Measurements from ENCODE around the gene PHF12.

Gene PHF12

GRCh38 chr17:28883967-28884702 lies 67.2 kb downstream of the PHF12 start:
- Histone ChIP-seq H3K23ac (ENCODE audit: low read length in 2 of 2) (no peak overlapping the region), H3K27ac (ENCODE audit: low read length, poor library complexity, severe bottlenecking) (no peak overlapping the region), H2AK5ac (ENCODE audit: low read length, severe bottlenecking) (no peak overlapping the region), H3K18ac (ENCODE audit: low read depth in 1 of 2, low read length in 2 of 2) (no peak overlapping the region), H4K91ac (ENCODE audit: low read length) (no peak overlapping the region), H4K8ac (ENCODE audit: low read length) (no peak overlapping the region), H2BK5ac (ENCODE audit: low read depth, low read length, poor library complexity, severe bottlenecking) (no peak overlapping the region), H2BK12ac (ENCODE audit: low read length in 2 of 2) (no peak overlapping the region), H3K4me1 (ENCODE audit: control insufficient read depth, insufficient read depth, low read depth, low read length) (peaks cover 7% of the 10 kb centered on the region), H3K4ac (ENCODE audit: low read depth in 1 of 2, low read length in 2 of 2) (no peak overlapping the region), H3K9me3 (ENCODE audit: control insufficient read depth, low read length) (no peaks in the 10 kb centered on the region), H3K36me3 (ENCODE audit: control insufficient read depth in 1 of 2, insufficient read depth in 2 of 2, low read depth in 1 of 2, low read length in 2 of 2) (peaks cover 83 to 94% of the 10 kb centered on the region in 2 experiments), H3K27me3 (ENCODE audit: control insufficient read depth in 1 of 2, insufficient read depth in 1 of 2, low read length in 2 of 2) (no peaks in the 10 kb centered on the region), H3K79me1 (replicated peaks; ENCODE audit: low read length, poor library complexity, severe bottlenecking) (peaks cover 29% of the 10 kb centered on the region), H3K4me3 (ENCODE audit: insufficient read depth in 1 of 2, low read depth in 1 of 2, low read length in 2 of 2) (no peak overlapping the region), H3K4me2 (ENCODE audit: low read length, poor library complexity, severe bottlenecking) (no peak overlapping the region), H2AFZ (ENCODE audit: low read depth, low read length) (no peak overlapping the region), H3K14ac (ENCODE audit: low read length in 2 of 2) (no peak overlapping the region), H2BK120ac (ENCODE audit: low read depth, low read length) (no peak overlapping the region), H3K9ac (ENCODE audit: low read length) (no peak overlapping the region), H2BK15ac (ENCODE audit: low read depth, poor library complexity, severe bottlenecking) (no peak overlapping the region)
- WGBS, result 91% methylated on average over 27 of the region's 27 CpGs
- no peak for DNase-seq

DNA sequence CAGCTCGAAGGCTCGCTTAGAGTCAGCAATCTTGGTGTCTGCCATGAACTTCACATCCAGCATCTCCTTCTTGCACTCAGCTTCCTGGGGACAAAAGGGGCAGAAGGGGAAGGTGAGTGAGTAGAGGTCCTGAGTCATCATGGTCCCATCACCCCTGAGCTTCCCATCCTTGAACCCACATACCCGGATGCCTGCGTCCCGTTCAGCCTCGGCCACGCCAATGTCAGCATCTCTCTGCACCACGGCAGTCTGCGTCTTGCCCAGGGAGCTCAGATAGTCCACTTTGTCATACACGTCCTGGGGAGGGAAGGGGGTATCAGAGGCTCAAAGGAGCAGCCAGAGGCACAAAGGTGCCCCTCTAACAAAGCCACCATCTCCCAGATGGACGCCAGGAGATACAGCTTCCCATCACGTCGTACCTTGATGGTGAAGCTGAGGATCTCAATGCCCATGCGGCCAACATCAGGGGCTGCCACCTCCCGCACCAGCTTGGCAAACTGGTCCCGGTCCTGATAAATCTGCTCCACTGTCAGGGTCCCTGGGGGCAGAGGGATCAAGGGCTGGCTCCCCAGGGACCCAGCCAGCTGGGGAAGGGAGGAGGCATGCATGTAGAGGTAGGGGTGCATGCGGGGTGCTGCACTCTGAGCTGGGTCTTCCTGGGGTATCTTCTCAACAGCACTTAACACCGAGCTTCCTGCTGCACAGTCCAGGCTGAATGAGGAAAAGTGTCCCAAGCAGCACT lies 69.0 kb downstream of the PHF12 start:
- H4K91ac ChIP-seq (ENCODE audit: low read length), result no peak overlapping the region
- H3K27me3 ChIP-seq (ENCODE audit: control insufficient read depth in 1 of 2, insufficient read depth in 1 of 2, low read length in 2 of 2), result no peaks in the 10 kb centered on the region
- WGBS, result 94% methylated on average over 14 of the region's 18 CpGs
- H3K4me2 ChIP-seq (ENCODE audit: low read length, poor library complexity, severe bottlenecking), result no peak overlapping the region
- H3K79me1 ChIP-seq (replicated peaks; ENCODE audit: low read length, poor library complexity, severe bottlenecking), result peaks cover 20% of the 10 kb centered on the region
- no peak overlapping the region for H2BK120ac ChIP-seq (ENCODE audit: low read depth, low read length)
- peaks cover 7% of the 10 kb centered on the region for H3K4me1 ChIP-seq (ENCODE audit: control insufficient read depth, insufficient read depth, low read depth, low read length)
- no peak overlapping the region for H3K9ac ChIP-seq (ENCODE audit: low read length)
- H2BK15ac ChIP-seq (ENCODE audit: low read depth, poor library complexity, severe bottlenecking), result no peak overlapping the region
- no peaks in the 10 kb centered on the region for H3K9me3 ChIP-seq (ENCODE audit: control insufficient read depth, low read length)
- no peak overlapping the region for H2AK5ac ChIP-seq (ENCODE audit: low read length, severe bottlenecking)
- no peak overlapping the region for H3K23ac ChIP-seq (ENCODE audit: low read length in 2 of 2)
- H2AFZ ChIP-seq (ENCODE audit: low read depth, low read length), result no peak overlapping the region
- no peak for DNase-seq
- H3K36me3 ChIP-seq (ENCODE audit: control insufficient read depth in 1 of 2, insufficient read depth in 2 of 2, low read depth in 1 of 2, low read length in 2 of 2), result peaks cover 87 to 91% of the 10 kb centered on the region in 2 experiments
- H2BK5ac ChIP-seq (ENCODE audit: low read depth, low read length, poor library complexity, severe bottlenecking), result no peak overlapping the region
- no peak overlapping the region for H3K4me3 ChIP-seq (ENCODE audit: insufficient read depth in 1 of 2, low read depth in 1 of 2, low read length in 2 of 2)
- H3K14ac ChIP-seq (ENCODE audit: low read length in 2 of 2), result no peak overlapping the region
- no peak overlapping the region for H4K8ac ChIP-seq (ENCODE audit: low read length)
- H3K4ac ChIP-seq (ENCODE audit: low read depth in 1 of 2, low read length in 2 of 2), result no peak overlapping the region
- no peak overlapping the region for H2BK12ac ChIP-seq (ENCODE audit: low read length in 2 of 2)
- no peak overlapping the region for H3K27ac ChIP-seq (ENCODE audit: low read length, poor library complexity, severe bottlenecking)
- no peak overlapping the region for H3K18ac ChIP-seq (ENCODE audit: low read depth in 1 of 2, low read length in 2 of 2)

GRCh38 chr17:28881533-28882056 lies 69.7 kb downstream of the PHF12 start:
- H3K4me1 ChIP-seq (ENCODE audit: control insufficient read depth, insufficient read depth, low read depth, low read length), result peaks cover 7% of the 10 kb centered on the region
- no peak overlapping the region for H2AK5ac ChIP-seq (ENCODE audit: low read length, severe bottlenecking)
- no peak overlapping the region for H3K4me3 ChIP-seq (ENCODE audit: insufficient read depth in 1 of 2, low read depth in 1 of 2, low read length in 2 of 2)
- H3K27me3 ChIP-seq (ENCODE audit: control insufficient read depth in 1 of 2, insufficient read depth in 1 of 2, low read length in 2 of 2), result no peaks in the 10 kb centered on the region
- H2BK15ac ChIP-seq (ENCODE audit: low read depth, poor library complexity, severe bottlenecking), result no peak overlapping the region
- no peak for DNase-seq
- H3K18ac ChIP-seq (ENCODE audit: low read depth in 1 of 2, low read length in 2 of 2), result no peak overlapping the region
- no peak overlapping the region for H3K23ac ChIP-seq (ENCODE audit: low read length in 2 of 2)
- WGBS, result 95% methylated on average over 15 of the region's 17 CpGs
- H3K9ac ChIP-seq (ENCODE audit: low read length), result no peak overlapping the region
- H4K91ac ChIP-seq (ENCODE audit: low read length), result no peak overlapping the region
- no peak overlapping the region for H3K27ac ChIP-seq (ENCODE audit: low read length, poor library complexity, severe bottlenecking)
- H3K4me2 ChIP-seq (ENCODE audit: low read length, poor library complexity, severe bottlenecking), result no peak overlapping the region
- peaks cover 17% of the 10 kb centered on the region for H3K79me1 ChIP-seq (replicated peaks; ENCODE audit: low read length, poor library complexity, severe bottlenecking)
- H3K36me3 ChIP-seq (ENCODE audit: control insufficient read depth in 1 of 2, insufficient read depth in 2 of 2, low read depth in 1 of 2, low read length in 2 of 2), result peaks cover 81 to 85% of the 10 kb centered on the region in 2 experiments
- no peak overlapping the region for H3K4ac ChIP-seq (ENCODE audit: low read depth in 1 of 2, low read length in 2 of 2)
- no peak overlapping the region for H3K14ac ChIP-seq (ENCODE audit: low read length in 2 of 2)
- no peak overlapping the region for H2BK12ac ChIP-seq (ENCODE audit: low read length in 2 of 2)
- no peak overlapping the region for H2AFZ ChIP-seq (ENCODE audit: low read depth, low read length)
- H2BK5ac ChIP-seq (ENCODE audit: low read depth, low read length, poor library complexity, severe bottlenecking), result no peak overlapping the region
- H4K8ac ChIP-seq (ENCODE audit: low read length), result no peak overlapping the region
- no peaks in the 10 kb centered on the region for H3K9me3 ChIP-seq (ENCODE audit: control insufficient read depth, low read length)
- H2BK120ac ChIP-seq (ENCODE audit: low read depth, low read length), result no peak overlapping the region

DNA sequence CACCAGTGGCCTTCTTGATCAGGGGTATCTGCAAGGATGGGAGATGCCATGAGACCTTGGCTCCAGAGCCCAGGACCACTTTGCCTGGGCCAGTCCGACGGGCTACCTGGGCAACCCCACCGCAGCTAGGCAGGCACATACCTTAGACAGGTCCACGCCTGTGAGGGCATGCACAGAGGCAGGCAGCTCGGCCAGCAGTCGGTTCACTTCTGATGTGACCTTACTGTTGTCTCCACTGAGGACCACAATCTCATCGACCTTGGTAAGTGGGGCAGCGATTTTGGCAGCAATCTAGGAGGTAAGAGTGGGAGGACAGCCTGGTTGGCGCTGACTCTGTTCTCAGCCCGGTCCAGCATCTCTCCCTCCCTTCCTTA lies 70.8 kb downstream of the PHF12 start:
- H3K4me2 ChIP-seq (ENCODE audit: low read length, poor library complexity, severe bottlenecking), result no peak overlapping the region
- H2AK5ac ChIP-seq (ENCODE audit: low read length, severe bottlenecking), result no peak overlapping the region
- no peak overlapping the region for H2BK15ac ChIP-seq (ENCODE audit: low read depth, poor library complexity, severe bottlenecking)
- no peak overlapping the region for H2BK120ac ChIP-seq (ENCODE audit: low read depth, low read length)
- peaks cover 70 to 76% of the 10 kb centered on the region in 2 experiments for H3K36me3 ChIP-seq (ENCODE audit: control insufficient read depth in 1 of 2, insufficient read depth in 2 of 2, low read depth in 1 of 2, low read length in 2 of 2)
- H3K9ac ChIP-seq (ENCODE audit: low read length), result no peak overlapping the region
- no peak overlapping the region for H3K18ac ChIP-seq (ENCODE audit: low read depth in 1 of 2, low read length in 2 of 2)
- no peak overlapping the region for H4K91ac ChIP-seq (ENCODE audit: low read length)
- H2BK5ac ChIP-seq (ENCODE audit: low read depth, low read length, poor library complexity, severe bottlenecking), result no peak overlapping the region
- 97% methylated on average over 10 of the region's 10 CpGs for WGBS
- H3K4me3 ChIP-seq (ENCODE audit: insufficient read depth in 1 of 2, low read depth in 1 of 2, low read length in 2 of 2), result no peak overlapping the region
- H2BK12ac ChIP-seq (ENCODE audit: low read length in 2 of 2), result no peak overlapping the region
- H4K8ac ChIP-seq (ENCODE audit: low read length), result no peak overlapping the region
- no peak overlapping the region for H3K14ac ChIP-seq (ENCODE audit: low read length in 2 of 2)
- H3K27ac ChIP-seq (ENCODE audit: low read length, poor library complexity, severe bottlenecking), result no peak overlapping the region
- peaks cover 7% of the 10 kb centered on the region for H3K4me1 ChIP-seq (ENCODE audit: control insufficient read depth, insufficient read depth, low read depth, low read length)
- peaks cover 14% of the 10 kb centered on the region for H3K79me1 ChIP-seq (replicated peaks; ENCODE audit: low read length, poor library complexity, severe bottlenecking)
- no peaks in the 10 kb centered on the region for H3K27me3 ChIP-seq (ENCODE audit: control insufficient read depth in 1 of 2, insufficient read depth in 1 of 2, low read length in 2 of 2)
- H2AFZ ChIP-seq (ENCODE audit: low read depth, low read length), result no peak overlapping the region
- no peak for DNase-seq
- H3K4ac ChIP-seq (ENCODE audit: low read depth in 1 of 2, low read length in 2 of 2), result no peak overlapping the region
- H3K23ac ChIP-seq (ENCODE audit: low read length in 2 of 2), result no peak overlapping the region
- no peaks in the 10 kb centered on the region for H3K9me3 ChIP-seq (ENCODE audit: control insufficient read depth, low read length)

Data from mesenchymal stem cell (in vitro differentiated cells and primary cell).